ENCODE results near the gene HIPK3.

DNA sequence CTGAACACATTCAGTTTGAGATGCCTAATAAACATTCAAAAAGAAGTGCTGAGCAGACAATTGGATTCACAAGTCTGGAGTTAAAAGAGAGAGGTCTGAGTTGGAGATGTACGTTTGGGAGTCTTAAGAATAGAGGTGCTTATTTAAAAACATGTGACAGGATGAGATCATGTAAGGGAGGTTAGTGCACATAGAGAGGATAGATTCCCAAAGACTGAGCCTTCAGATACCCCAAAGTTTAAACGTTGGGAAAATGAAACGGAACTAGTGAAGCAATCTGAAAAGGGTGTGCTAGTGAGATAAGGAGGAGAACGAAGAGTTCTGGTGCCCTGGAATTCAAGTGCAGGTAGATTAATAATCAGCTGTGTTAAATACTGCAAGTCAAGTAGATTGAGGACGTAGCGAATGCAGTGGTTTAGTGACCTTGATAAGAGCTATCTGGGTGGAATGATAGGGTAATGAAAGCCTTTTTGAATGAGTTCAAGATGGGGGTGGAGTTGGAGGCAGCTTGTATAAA, 63.7 kb downstream of the HIPK3 start:
- TF ChIP-seq, protein P1, sequence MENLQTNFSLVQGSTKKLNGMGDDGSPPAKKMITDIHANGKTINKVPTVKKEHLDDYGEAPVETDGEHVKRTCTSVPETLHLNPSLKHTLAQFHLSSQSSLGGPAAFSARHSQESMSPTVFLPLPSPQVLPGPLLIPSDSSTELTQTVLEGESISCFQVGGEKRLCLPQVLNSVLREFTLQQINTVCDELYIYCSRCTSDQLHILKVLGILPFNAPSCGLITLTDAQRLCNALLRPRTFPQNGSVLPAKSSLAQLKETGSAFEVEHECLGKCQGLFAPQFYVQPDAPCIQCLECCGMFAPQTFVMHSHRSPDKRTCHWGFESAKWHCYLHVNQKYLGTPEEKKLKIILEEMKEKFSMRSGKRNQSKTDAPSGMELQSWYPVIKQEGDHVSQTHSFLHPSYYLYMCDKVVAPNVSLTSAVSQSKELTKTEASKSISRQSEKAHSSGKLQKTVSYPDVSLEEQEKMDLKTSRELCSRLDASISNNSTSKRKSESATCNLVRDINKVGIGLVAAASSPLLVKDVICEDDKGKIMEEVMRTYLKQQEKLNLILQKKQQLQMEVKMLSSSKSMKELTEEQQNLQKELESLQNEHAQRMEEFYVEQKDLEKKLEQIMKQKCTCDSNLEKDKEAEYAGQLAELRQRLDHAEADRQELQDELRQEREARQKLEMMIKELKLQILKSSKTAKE (IDR thresholded peaks at IDR 0.05; ENCODE audit: low read depth, poor library complexity, severe bottlenecking), result no peak
- TF ChIP-seq NFYA (IDR thresholded peaks at IDR 0.05; ENCODE audit: borderline replicate concordance, low read depth, low read length), result no peak
- TF ChIP-seq, protein P2, sequence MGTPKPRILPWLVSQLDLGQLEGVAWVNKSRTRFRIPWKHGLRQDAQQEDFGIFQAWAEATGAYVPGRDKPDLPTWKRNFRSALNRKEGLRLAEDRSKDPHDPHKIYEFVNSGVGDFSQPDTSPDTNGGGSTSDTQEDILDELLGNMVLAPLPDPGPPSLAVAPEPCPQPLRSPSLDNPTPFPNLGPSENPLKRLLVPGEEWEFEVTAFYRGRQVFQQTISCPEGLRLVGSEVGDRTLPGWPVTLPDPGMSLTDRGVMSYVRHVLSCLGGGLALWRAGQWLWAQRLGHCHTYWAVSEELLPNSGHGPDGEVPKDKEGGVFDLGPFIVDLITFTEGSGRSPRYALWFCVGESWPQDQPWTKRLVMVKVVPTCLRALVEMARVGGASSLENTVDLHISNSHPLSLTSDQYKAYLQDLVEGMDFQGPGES (IDR thresholded peaks at IDR 0.05), result no peak
- TF ChIP-seq RFX5 (IDR thresholded peaks at IDR 0.05; ENCODE audit: low read depth, low read length), result no peak
- no peak for TF ChIP-seq CBX5 (IDR thresholded peaks at IDR 0.05; ENCODE audit: low read depth)
- TF ChIP-seq GABPA (IDR thresholded peaks at IDR 0.05; ENCODE audit: low read depth), result no peak
- TF ChIP-seq, protein P3, sequence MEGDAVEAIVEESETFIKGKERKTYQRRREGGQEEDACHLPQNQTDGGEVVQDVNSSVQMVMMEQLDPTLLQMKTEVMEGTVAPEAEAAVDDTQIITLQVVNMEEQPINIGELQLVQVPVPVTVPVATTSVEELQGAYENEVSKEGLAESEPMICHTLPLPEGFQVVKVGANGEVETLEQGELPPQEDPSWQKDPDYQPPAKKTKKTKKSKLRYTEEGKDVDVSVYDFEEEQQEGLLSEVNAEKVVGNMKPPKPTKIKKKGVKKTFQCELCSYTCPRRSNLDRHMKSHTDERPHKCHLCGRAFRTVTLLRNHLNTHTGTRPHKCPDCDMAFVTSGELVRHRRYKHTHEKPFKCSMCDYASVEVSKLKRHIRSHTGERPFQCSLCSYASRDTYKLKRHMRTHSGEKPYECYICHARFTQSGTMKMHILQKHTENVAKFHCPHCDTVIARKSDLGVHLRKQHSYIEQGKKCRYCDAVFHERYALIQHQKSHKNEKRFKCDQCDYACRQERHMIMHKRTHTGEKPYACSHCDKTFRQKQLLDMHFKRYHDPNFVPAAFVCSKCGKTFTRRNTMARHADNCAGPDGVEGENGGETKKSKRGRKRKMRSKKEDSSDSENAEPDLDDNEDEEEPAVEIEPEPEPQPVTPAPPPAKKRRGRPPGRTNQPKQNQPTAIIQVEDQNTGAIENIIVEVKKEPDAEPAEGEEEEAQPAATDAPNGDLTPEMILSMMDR (IDR thresholded peaks at IDR 0.05 in 2 of 3, conservative IDR thresholded peaks at IDR 0.05 in 1 of 3; ENCODE audit: control insufficient read depth in 2 of 3, extremely low read depth in 1 of 3, insufficient read depth in 1 of 3, low read depth in 3 of 3, low read length in 3 of 3), result no peak
- no peak for TF ChIP-seq YBX1 (IDR thresholded peaks at IDR 0.05)
- no peak for TF ChIP-seq BCL11A (IDR thresholded peaks at IDR 0.05; ENCODE audit: low read depth, low read length)
- TF ChIP-seq SMAD5 (IDR thresholded peaks at IDR 0.05; ENCODE audit: low read depth), result no peak
- no peak for TF ChIP-seq MTA3 (IDR thresholded peaks at IDR 0.05; ENCODE audit: borderline replicate concordance, low read length)
- TF ChIP-seq, protein P4, sequence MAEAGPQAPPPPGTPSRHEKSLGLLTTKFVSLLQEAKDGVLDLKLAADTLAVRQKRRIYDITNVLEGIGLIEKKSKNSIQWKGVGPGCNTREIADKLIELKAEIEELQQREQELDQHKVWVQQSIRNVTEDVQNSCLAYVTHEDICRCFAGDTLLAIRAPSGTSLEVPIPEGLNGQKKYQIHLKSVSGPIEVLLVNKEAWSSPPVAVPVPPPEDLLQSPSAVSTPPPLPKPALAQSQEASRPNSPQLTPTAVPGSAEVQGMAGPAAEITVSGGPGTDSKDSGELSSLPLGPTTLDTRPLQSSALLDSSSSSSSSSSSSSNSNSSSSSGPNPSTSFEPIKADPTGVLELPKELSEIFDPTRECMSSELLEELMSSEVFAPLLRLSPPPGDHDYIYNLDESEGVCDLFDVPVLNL (IDR thresholded peaks at IDR 0.05; ENCODE audit: low read depth, low read length), result no peak
- no peak for TF ChIP-seq CREM (IDR thresholded peaks at IDR 0.05; ENCODE audit: low read depth)
